Uterus (tissue), 2 donors: ENCODE measurements around the gene ERLEC1.

Experiments
- CTCF ChIP-seq, 4 experiments: fragments of 200-600 bp in 2 of 4; fragments of 450-650 bp in 2 of 4; sonication (generic) in 2 of 4; IDR thresholded peaks; one replicate each; pipeline ENCODE4 v1.5.1; 2016 to 2019; ENCODE audit warnings: antibody characterized with exemption in 4 of 4, mild to moderate bottlenecking in 2 of 4, moderate library complexity in 1 of 4
- POLR2A ChIP-seq, 2 donors: fragments of 450-650 bp; IDR thresholded peaks; one replicate each; pipeline ENCODE4 v1.6.1; 2016; ENCODE audit warnings: antibody characterized with exemption in 2 of 2, mild to moderate bottlenecking in 1 of 2, moderate library complexity in 1 of 2

DNA sequence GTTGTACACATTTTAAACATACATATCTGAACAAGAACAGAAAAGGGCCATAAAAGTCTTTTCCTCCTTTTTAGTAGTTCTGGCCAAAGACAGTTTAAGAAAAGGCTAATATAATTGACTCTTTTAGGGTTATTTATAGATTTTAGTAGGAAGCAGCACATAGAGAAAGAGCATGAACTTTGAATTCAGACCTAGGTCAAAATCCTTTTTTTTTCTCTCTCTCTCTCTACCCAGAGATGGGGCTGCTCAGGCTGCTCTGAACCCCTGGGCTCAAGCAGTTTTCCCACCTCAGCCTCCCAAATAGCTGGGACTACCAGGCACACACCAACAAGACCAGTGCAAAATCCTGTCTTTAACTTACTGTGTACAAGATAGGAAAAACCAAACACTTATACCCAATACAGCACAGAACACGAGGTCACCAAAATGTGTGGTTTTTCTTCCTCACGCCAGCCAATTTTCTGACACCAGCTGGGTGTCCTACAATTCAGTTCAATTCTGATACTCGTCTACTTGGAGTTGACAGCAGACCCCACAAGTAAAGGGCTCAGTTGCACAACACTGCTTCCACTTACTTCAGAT lies 32.1 kb downstream of the ERLEC1 start:
- TF ChIP-seq CTCF (IDR thresholded peaks at IDR 0.05) (no peak), POLR2A (IDR thresholded peaks at IDR 0.05) (no peak)
